GM13977 (cell line): ENCODE measurements around the gene CBX2.

ENCODE experiments used
- DNase-seq: peaks from one replicate; pipeline ENCODE4 v3.0.0; 2012; ENCODE audit warnings: low spot score
- in situ Hi-C: fragments of 300-500 bp; cut with MboI; formaldehyde crosslinking; loops from one replicate; pipeline ENCODE4 v1.12.0; 2022; ENCODE audit warnings: low sequenced_read_pairs, low pct_unique_long_range_greater_than_20kb, mixed read lengths, inconsistent platforms; ENCODE audit not compliant: unreplicated experiment
- TF ChIP-seq, protein P1 (sequence below): IDR thresholded peaks from 2 replicates; pipeline ENCODE4 v1.5.1; 2012; ENCODE audit warnings: mild to moderate bottlenecking, control low read depth; ENCODE audit not compliant: insufficient read depth; ENCODE audit errors: extremely low read depth, missing control alignments

CBX2 gene

DNA sequence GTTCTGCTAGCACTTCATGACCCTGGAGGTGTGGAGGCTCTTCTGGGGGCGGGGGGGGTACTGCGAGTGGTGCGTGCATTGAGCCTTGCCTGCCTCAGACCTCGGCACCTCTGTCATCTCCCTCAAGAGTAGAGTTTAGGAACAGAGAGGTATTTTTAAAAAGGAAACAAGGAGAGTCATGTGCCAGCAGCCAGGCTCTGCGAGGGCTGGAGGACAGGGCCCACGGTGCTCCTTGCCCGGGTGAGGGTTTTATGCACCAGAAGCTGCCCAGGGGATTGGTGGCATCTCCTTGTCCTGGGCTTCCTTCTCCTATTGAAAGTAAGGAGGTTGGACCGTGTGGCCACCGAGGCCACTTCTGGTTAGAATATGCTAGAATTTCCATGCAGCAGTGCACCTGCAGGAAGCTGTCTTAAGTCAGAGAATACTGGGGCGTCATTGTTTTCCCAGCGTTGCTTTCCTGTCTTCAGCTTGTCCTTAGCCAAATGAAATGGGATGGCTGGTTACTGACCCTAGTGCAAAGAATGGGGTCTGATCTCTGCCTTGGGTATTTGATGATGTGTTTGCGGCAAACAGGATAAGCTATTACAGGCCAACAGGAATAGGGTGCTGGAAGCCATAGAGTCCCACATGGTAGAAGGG lies 3.2 kb downstream of the CBX2 start:
- TF ChIP-seq, protein P1, sequence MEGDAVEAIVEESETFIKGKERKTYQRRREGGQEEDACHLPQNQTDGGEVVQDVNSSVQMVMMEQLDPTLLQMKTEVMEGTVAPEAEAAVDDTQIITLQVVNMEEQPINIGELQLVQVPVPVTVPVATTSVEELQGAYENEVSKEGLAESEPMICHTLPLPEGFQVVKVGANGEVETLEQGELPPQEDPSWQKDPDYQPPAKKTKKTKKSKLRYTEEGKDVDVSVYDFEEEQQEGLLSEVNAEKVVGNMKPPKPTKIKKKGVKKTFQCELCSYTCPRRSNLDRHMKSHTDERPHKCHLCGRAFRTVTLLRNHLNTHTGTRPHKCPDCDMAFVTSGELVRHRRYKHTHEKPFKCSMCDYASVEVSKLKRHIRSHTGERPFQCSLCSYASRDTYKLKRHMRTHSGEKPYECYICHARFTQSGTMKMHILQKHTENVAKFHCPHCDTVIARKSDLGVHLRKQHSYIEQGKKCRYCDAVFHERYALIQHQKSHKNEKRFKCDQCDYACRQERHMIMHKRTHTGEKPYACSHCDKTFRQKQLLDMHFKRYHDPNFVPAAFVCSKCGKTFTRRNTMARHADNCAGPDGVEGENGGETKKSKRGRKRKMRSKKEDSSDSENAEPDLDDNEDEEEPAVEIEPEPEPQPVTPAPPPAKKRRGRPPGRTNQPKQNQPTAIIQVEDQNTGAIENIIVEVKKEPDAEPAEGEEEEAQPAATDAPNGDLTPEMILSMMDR, result no peak
- no peak for DNase-seq
- in situ Hi-C loops, result loop anchor here (25.0 kb wide), 1 partner anchor 181 kb away; no protein-coding TSS in a partner anchor

DNA sequence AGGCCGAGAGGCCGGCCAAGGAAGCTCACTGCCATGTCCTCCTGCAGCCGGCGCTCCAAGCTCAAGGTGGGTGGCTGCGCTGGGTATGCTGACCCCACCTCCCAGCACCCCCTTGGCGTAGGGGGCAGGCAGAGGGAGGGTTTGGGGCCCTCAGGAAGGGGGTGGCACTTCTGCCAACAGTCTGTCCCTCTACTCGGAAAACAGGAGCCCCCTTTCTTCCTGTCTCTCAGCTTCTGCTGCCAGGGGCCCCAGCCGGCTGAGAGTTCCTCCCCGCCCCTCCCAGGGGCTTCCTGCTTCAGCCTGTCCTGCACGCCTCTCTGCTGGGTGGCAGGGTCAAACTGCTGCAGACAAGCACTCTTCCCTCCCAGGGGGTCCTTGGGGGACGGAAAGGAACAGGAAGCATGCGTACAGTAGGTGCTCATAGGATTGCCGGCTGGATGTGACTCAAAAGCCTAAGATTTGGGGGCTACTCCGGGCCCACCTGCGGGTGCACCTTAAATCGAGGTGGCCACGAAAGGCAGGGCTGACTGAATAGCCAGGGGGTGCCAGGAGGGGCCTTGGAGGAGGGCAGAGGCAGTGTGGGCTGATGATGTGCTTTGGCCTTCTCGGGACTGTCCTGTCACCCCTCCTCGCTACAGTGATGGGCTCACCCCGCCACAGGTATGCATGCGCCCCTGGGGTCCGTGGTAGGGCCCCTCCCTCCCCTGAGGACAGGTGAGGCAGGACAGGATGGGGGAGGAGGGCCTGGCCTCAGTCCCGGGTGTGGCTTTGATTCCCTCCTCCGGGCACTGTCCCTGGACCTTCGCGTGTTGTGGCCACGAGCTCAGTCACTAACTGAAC lies 4.0 kb downstream of the CBX2 start:
- TF ChIP-seq, protein P1, result no peak
- in situ Hi-C loops, result loop anchor here (25.0 kb wide), 1 partner anchor 180 kb away; no protein-coding TSS in a partner anchor
- no peak for DNase-seq

DNA sequence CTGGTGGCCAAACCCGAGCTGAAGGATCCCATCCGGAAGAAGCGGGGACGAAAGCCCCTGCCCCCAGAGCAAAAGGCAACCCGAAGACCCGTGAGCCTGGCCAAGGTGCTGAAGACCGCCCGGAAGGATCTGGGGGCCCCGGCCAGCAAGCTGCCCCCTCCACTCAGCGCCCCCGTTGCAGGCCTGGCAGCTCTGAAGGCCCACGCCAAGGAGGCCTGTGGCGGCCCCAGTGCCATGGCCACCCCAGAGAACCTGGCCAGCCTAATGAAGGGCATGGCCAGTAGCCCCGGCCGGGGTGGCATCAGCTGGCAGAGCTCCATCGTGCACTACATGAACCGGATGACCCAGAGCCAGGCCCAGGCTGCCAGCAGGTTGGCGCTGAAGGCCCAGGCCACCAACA lies 5.9 kb downstream of the CBX2 start:
- DNase-seq, result no peak
- in situ Hi-C loops, result loop anchor here (25.0 kb wide), 1 partner anchor 178 kb away; no protein-coding TSS in a partner anchor

DNA sequence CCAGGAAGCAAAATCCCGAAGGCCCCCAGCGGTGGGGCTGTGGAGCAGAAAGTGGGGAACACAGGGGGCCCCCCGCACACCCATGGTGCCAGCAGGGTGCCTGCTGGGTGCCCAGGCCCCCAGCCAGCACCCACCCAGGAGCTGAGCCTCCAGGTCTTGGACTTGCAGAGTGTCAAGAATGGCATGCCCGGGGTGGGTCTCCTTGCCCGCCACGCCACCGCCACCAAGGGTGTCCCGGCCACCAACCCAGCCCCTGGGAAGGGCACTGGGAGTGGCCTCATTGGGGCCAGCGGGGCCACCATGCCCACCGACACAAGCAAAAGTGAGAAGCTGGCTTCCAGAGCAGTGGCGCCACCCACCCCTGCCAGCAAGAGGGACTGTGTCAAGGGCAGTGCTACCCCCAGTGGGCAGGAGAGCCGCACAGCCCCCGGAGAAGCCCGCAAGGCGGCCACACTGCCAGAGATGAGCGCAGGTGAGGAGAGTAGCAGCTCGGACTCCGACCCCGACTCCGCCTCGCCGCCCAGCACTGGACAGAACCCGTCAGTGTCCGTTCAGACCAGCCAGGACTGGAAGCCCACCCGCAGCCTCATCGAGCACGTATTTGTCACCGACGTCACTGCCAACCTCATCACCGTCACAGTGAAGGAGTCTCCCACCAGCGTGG lies 6.5 kb downstream of the CBX2 start:
- in situ Hi-C loops, result loop anchor here (25.0 kb wide), 1 partner anchor 178 kb away; no protein-coding TSS in a partner anchor

More for the DNA sequence above, 5.9 kb downstream of the CBX2 start:
- TF ChIP-seq, protein P1, result no peak

DNA sequence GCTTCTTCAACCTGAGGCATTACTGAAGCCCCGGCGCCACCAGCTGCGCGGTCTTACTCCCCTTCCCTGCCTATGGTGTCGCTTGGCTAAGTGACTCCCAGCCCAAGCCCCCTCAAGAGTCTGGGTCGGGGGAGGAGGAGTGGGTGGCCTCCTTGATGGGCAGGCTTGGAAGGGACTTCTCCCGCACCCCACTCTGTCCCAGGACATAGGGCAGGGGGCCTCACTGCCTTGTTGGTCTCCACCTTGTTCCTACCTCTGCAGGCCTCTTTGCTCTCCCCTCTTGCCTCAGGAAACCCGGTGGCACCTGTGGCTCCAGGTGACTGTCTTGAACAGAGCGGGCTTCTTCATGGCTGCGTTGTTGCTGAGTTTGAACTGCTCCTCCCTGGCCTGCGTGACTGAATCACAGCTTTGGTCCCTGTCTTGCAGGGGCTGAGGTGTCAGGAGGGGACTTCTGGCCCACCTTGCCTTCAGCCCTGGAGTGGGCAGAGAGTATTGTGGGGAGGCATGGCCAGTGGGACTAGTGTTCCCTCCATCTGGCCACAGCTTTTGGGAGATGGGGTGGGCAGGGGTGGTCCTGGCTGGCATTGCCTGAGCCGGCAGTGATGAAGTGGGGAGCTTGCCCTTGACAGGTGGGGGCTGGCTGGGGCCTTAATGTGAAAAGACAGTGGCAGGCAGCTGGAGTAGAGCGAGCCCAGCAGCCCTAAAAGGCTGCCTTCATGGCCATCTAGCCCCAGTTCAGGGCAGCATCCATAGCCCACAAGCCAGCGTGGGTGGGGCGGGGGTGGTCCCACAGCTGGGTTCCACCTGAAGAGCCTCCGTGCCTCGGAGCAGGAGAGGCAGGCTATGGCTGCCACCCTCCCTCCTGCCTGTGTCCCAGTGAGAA lies 7.3 kb downstream of the CBX2 start:
- TF ChIP-seq, protein P1, result no peak
- in situ Hi-C loops, result loop anchor here (25.0 kb wide), 1 partner anchor 177 kb away; no protein-coding TSS in a partner anchor
- DNase-seq, result no peak

More for the DNA sequence above, 6.5 kb downstream of the CBX2 start:
- TF ChIP-seq, protein P1, result no peak
- no peak for DNase-seq
